H1 (cell line): ENCODE measurements around the gene NFE2L2. TPM values are rescaled to one million over a fixed set of nuclear protein-coding genes. Genes with fewer than 3 reads are reported as not detected.
"Not testable (repeated sequence)": the region's sequence is repeated elsewhere in the genome, so short reads cannot be mapped to it uniquely, and the experiment has no call there.

Experiments
- CTCF ChIA-PET: fragments of 300-600 bp; sonication (Branson Sonifier 250); formaldehyde crosslinking; loops from one replicate; lab custom pipeline; 2021; ENCODE audit not compliant: partially characterized antibody; lab: Charles Lee
- POLR2A ChIA-PET: fragments of 300-600 bp; sonication (Branson Sonifier 250); formaldehyde crosslinking; loops from one replicate; lab custom pipeline; 2021; ENCODE audit warnings: inconsistent platforms; ENCODE audit not compliant: partially characterized antibody; lab: Charles Lee
- DNase-seq, 2 experiments: peaks; one replicate each; pipeline versions ENCODE4 v3.0.0 to v3.0.0-alpha.2; 2010 to 2022; ENCODE audit warnings: low spot score in 2 of 2, low read depth in 1 of 2, mixed read lengths in 1 of 2
- FAIRE-seq: peaks from 2 replicates; lab custom pipeline; 2011; peaks lifted over from hg19 to GRCh38; lab: Jason Lieb, UNC
- H2AFZ ChIP-seq: 2 replicates; pipeline ENCODE4 v1.8.1; 2012; ENCODE audit warnings: low read length, inconsistent platforms
- H2AK5ac ChIP-seq: 2 replicates; pipeline ENCODE4 v1.6.1; 2013; ENCODE audit warnings: low read depth, low read length
- H2BK120ac ChIP-seq: replicated peaks from 2 replicates; pipeline ENCODE3; 2013; ENCODE audit warnings: low read depth, low read length, inconsistent platforms
- H2BK12ac ChIP-seq: 2 replicates; pipeline ENCODE4 v1.6.1; 2013; ENCODE audit warnings: low read depth, low read length
- H2BK15ac ChIP-seq: 2 replicates; pipeline ENCODE4 v1.6.1; 2013; ENCODE audit warnings: low read length
- H2BK20ac ChIP-seq: 2 replicates; pipeline ENCODE4 v1.6.1; 2013; ENCODE audit warnings: low read length
- H2BK5ac ChIP-seq: 2 replicates; pipeline ENCODE4 v1.6.1; 2013; ENCODE audit warnings: low read depth, low read length
- H3K14ac ChIP-seq: 2 replicates; pipeline ENCODE4 v1.6.1; 2013; ENCODE audit warnings: inconsistent platforms; ENCODE audit not compliant: insufficient read length
- H3K18ac ChIP-seq: 2 replicates; pipeline ENCODE4 v1.6.1; 2013; ENCODE audit warnings: low read length; ENCODE audit errors: extremely low read depth
- H3K23ac ChIP-seq: 2 replicates; pipeline ENCODE4 v1.6.1; 2013; ENCODE audit warnings: inconsistent platforms; ENCODE audit not compliant: insufficient read length
- H3K23me2 ChIP-seq: 2 replicates; pipeline ENCODE4 v1.6.1; 2013; ENCODE audit warnings: low read depth, low read length
- H3K27ac ChIP-seq: 2 replicates; pipeline ENCODE4 v1.6.1; 2011; ENCODE audit warnings: low read depth, low read length, inconsistent platforms
- H3K27me3 ChIP-seq, 4 experiments: replicated peaks in 1 of 4; 1 replicate in 1 of 4; 2 replicates in 3 of 4; pipeline versions ENCODE4 v1.6.1 to v1.8.1; 2011 to 2013; ENCODE audit warnings: low read length in 3 of 4, mild to moderate bottlenecking in 3 of 4, inconsistent platforms in 2 of 4, mixed read lengths in 2 of 4, moderate library complexity in 1 of 4; ENCODE audit not compliant: control insufficient read depth in 3 of 4, insufficient read depth in 3 of 4; ENCODE audit errors: extremely low read depth in 1 of 4
- H3K36me3 ChIP-seq, 4 experiments: 2 replicates each; pipeline versions ENCODE4 v1.6.1 to v1.8.1; 2011 to 2013; ENCODE audit warnings: mild to moderate bottlenecking in 4 of 4, low read length in 3 of 4, moderate library complexity in 2 of 4, control low read depth in 1 of 4, inconsistent platforms in 1 of 4; ENCODE audit not compliant: insufficient read depth in 4 of 4, control insufficient read depth in 2 of 4
- H3K4ac ChIP-seq: replicated peaks from 2 replicates; pipeline ENCODE3; 2013; ENCODE audit warnings: low read length, low read depth, mixed read lengths, inconsistent platforms; ENCODE audit not compliant: insufficient read length
- H3K4me1 ChIP-seq, 4 experiments: replicated peaks in 1 of 4; 1 replicate in 1 of 4; 2 replicates in 3 of 4; pipeline versions ENCODE4 v1.6.1 to v1.8.1; 2011 to 2013; ENCODE audit warnings: low read length in 3 of 4, inconsistent platforms in 2 of 4, mixed read lengths in 1 of 4; ENCODE audit not compliant: insufficient read depth in 4 of 4, control insufficient read depth in 3 of 4
- H3K4me2 ChIP-seq, 2 experiments: 2 replicates each; pipeline versions ENCODE4 v1.6.1 to v1.8.1; 2011 to 2013; ENCODE audit warnings: low read depth in 2 of 2, low read length in 2 of 2, control low read depth in 1 of 2, inconsistent platforms in 1 of 2, mild to moderate bottlenecking in 1 of 2; ENCODE audit not compliant: insufficient read depth in 1 of 2
- H3K4me3 ChIP-seq, 4 experiments: fragments of 200-600, 300-600 bp in 1 of 4; sonication (generic), shearing (Covaris generic), sonication (Bioruptor Twin) in 1 of 4; 2 replicates each; pipeline versions ENCODE4 v1.5.1 to v1.8.1; 2011 to 2016; ENCODE audit warnings: low read length in 4 of 4, low read depth in 3 of 4, control low read depth in 2 of 4, inconsistent platforms in 2 of 4, mild to moderate bottlenecking in 2 of 4, mixed read lengths in 1 of 4, moderate library complexity in 1 of 4; ENCODE audit not compliant: insufficient read depth in 2 of 4; ENCODE audit errors: extremely low read depth in 1 of 4
- H3K56ac ChIP-seq: replicated peaks from 2 replicates; pipeline ENCODE3; 2013; ENCODE audit warnings: low read depth, mild to moderate bottlenecking, mixed read lengths, low read length, inconsistent platforms; ENCODE audit not compliant: insufficient read length
- H3K79me1 ChIP-seq: 2 replicates; pipeline ENCODE4 v1.6.1; 2013; ENCODE audit warnings: low read depth, low read length, control low read depth
- H3K79me2 ChIP-seq, 2 experiments: 2 replicates each; pipeline versions ENCODE4 v1.6.1 to v1.8.1; 2012 to 2013; ENCODE audit warnings: low read length in 2 of 2, mild to moderate bottlenecking in 2 of 2, inconsistent platforms in 1 of 2; ENCODE audit not compliant: insufficient read depth in 2 of 2, control insufficient read depth in 1 of 2
- H3K9ac ChIP-seq, 4 experiments: replicated peaks in 1 of 4; 1 replicate in 1 of 4; 2 replicates in 3 of 4; pipeline versions ENCODE4 v1.6.1 to v1.8.1; 2011 to 2013; ENCODE audit warnings: low read depth in 3 of 4, low read length in 3 of 4, control low read depth in 2 of 4, mild to moderate bottlenecking in 2 of 4, moderate library complexity in 2 of 4, inconsistent platforms in 1 of 4; ENCODE audit errors: extremely low read depth in 1 of 4
- H3K9me3 ChIP-seq, 2 experiments: 2 replicates each; pipeline versions ENCODE4 v1.6.1 to v1.8.1; 2012 to 2013; ENCODE audit warnings: mild to moderate bottlenecking in 2 of 2, moderate library complexity in 2 of 2, control low read depth in 1 of 2, inconsistent platforms in 1 of 2, low read depth in 1 of 2, low read length in 1 of 2, mixed read lengths in 1 of 2; ENCODE audit not compliant: insufficient read depth in 2 of 2
- H4K20me1 ChIP-seq, 2 experiments: replicated peaks in 1 of 2; 2 replicates each; pipeline versions ENCODE3 to v1.8.1; 2011 to 2013; ENCODE audit warnings: inconsistent platforms in 2 of 2, low read length in 2 of 2, mild to moderate bottlenecking in 1 of 2; ENCODE audit not compliant: insufficient read depth in 2 of 2, control insufficient read depth in 1 of 2
- H4K5ac ChIP-seq: 2 replicates; pipeline ENCODE4 v1.6.1; 2013; ENCODE audit warnings: low read length, low read depth, mixed read lengths, inconsistent platforms; ENCODE audit not compliant: insufficient read length
- H4K8ac ChIP-seq: 2 replicates; pipeline ENCODE4 v1.8.0; 2013; ENCODE audit warnings: mild to moderate bottlenecking, moderate library complexity, low read length, inconsistent platforms; ENCODE audit not compliant: insufficient read depth; ENCODE audit errors: extremely low read depth
- H4K91ac ChIP-seq: replicated peaks from 2 replicates; pipeline ENCODE3; 2013; ENCODE audit warnings: low read length, mixed read lengths, inconsistent platforms; ENCODE audit not compliant: insufficient read length
- WGBS, 2 experiments: shearing (Covaris generic) in 1 of 2; methylation state at CpG; one replicate each; pipeline versions ENCODE4 v1.1.6 to v1.1.7; 2013 to 2015; ENCODE audit warnings: low lambda C conversion rate in 2 of 2, mixed read lengths in 2 of 2, inconsistent platforms in 1 of 2, low coverage in 1 of 2, missing lambda C conversion rate in 1 of 2; ENCODE audit not compliant: insufficient replicate concordance in 2 of 2, insufficient coverage in 1 of 2, insufficient read length in 1 of 2; ENCODE audit errors: extremely low coverage in 1 of 2, missing lambda C conversion rate in 1 of 2; 5-methylcytosine and 5-hydroxymethylcytosine counted together
- polyA plus RNA-seq, 7 experiments: library from polyadenylated mRNA; depleted of rRNA in 3 of 7; stranded (reverse) in 5 of 7; unstranded in 2 of 7; fragments of >200 nt in 5 of 7; fragments of 200-250 nt in 2 of 7; gene quantifications; 1 replicate in 5 of 7; 2 replicates in 1 of 7; 4 replicates in 1 of 7; pipeline versions ENCODE4 v1.2.1 to v1.2.3, GENCODE V29; 2011 to 2013; ENCODE audit warnings: missing spikeins in 2 of 7, mixed read lengths in 2 of 7
- total RNA-seq: library from RNA; stranded (reverse); fragmentation: NEBNext Ultra II Directional; extraction: Animal tissue kit (Norgen Biotek cat#: 25700); gene quantifications from 2 replicates; pipeline ENCODE4 v1.2.1, GENCODE V29; 2021

The NFE2L2 gene
- total and polyA plus RNA-seq, 2 of the 8 experiments (the other 6 are each of a cell fraction or from before 2014, with no cell fraction given), result 33.2 to 34.5 TPM

GRCh38 chr2:177309672-177310309 is 45.3 kb upstream of the NFE2L2 start:
- H3K79me2 ChIP-seq, H2AFZ ChIP-seq, H3K27me3 ChIP-seq, H3K23me2 ChIP-seq, H3K9me3 ChIP-seq, H3K23ac ChIP-seq, FAIRE-seq, H3K4me1 ChIP-seq, H3K79me1 ChIP-seq, H3K4me2 ChIP-seq, H3K14ac ChIP-seq, POLR2A ChIA-PET, DNase-seq, H2AK5ac ChIP-seq, H4K8ac ChIP-seq, H2BK5ac ChIP-seq, H3K4ac ChIP-seq, H4K91ac ChIP-seq, H3K56ac ChIP-seq, H3K36me3 ChIP-seq, H3K9ac ChIP-seq, H2BK20ac ChIP-seq, H3K4me3 ChIP-seq, H4K5ac ChIP-seq, H4K20me1 ChIP-seq, H2BK120ac ChIP-seq, H3K18ac ChIP-seq, H2BK15ac ChIP-seq, H3K27ac ChIP-seq, H2BK12ac ChIP-seq: not testable (repeated sequence)
- CTCF ChIA-PET, result interaction anchor here (0.6 to 1.6 kb wide), 4 partner anchors 11 to 489 kb away, joined by 3 to 5 read pairs (median 4); no protein-coding TSS in a partner anchor
- WGBS, 2 experiments, result 78% methylated on average over 7 of the region's 7 CpGs; no CpG with 5 or more reads in 1 of the 2 experiments
